Caco-2 (cell line): ENCODE data around the gene KIF13A. TPM values are rescaled to one million over a fixed set of nuclear protein-coding genes. Genes with fewer than 3 reads are reported as not detected.

Experiments
- BruUV-seq: library from RNA; stranded (reverse); fragments of 400-500 nt; replicated peaks from 2 replicates; lab custom pipeline; 2021; lab: Mats Ljungman, UMichigan
- CTCF ChIA-PET: fragments of 300-600 bp; sonication (Branson Sonifier 250); formaldehyde crosslinking; loops from one replicate; lab custom pipeline; 2022; ENCODE audit warnings: antibody characterized with exemption; lab: Charles Lee
- POLR2A ChIA-PET: fragments of 300-600 bp; sonication (Branson Sonifier 250); formaldehyde crosslinking; loops from one replicate; lab custom pipeline; 2022; ENCODE audit warnings: antibody characterized with exemption; lab: Charles Lee
- DNase-seq, 2 experiments: peaks; one replicate each; pipeline versions ENCODE4 v3.0.0 to v3.0.0-alpha.2; 2020 to 2022
- H3K27me3 ChIP-seq: replicated peaks from 2 replicates; pipeline ENCODE4 v1.6.0; 2011; ENCODE audit warnings: low read length; ENCODE audit not compliant: control insufficient read depth, insufficient read depth
- H3K36me3 ChIP-seq: 2 replicates; pipeline ENCODE4 v1.5.1; 2011; ENCODE audit warnings: low read length; ENCODE audit not compliant: control insufficient read depth, insufficient read depth
- H3K4me1 ChIP-seq: fragments of 250-450 bp; sonication (Bioruptor Pico); 2 replicates; pipeline ENCODE4 v1.5.1; 2020; ENCODE audit warnings: mild to moderate bottlenecking
- H3K4me3 ChIP-seq: 2 replicates; pipeline ENCODE4 v1.5.1; 2011; ENCODE audit warnings: low read depth, mild to moderate bottlenecking, control low read depth, low read length
- H3K9me3 ChIP-seq: fragments of 250-450 bp; sonication (Bioruptor Pico); 2 replicates; pipeline ENCODE4 v1.5.1; 2020; ENCODE audit warnings: mild to moderate bottlenecking, moderate library complexity
- H3K27ac Mint-ChIP-seq: one replicate; pipeline ENCODE4 v1.8.0; 2022; ENCODE audit warnings: mixed read lengths; ENCODE audit not compliant: unreplicated experiment
- H3K27me3 Mint-ChIP-seq: one replicate; pipeline ENCODE4 v1.8.0; 2022; ENCODE audit warnings: mixed read lengths; ENCODE audit not compliant: insufficient read depth, unreplicated experiment
- H3K36me3 Mint-ChIP-seq: one replicate; pipeline ENCODE4 v1.8.0; 2022; ENCODE audit warnings: mild to moderate bottlenecking, mixed read lengths; ENCODE audit not compliant: insufficient read depth, unreplicated experiment
- H3K4me1 Mint-ChIP-seq: one replicate; pipeline ENCODE4 v1.8.0; 2022; ENCODE audit warnings: low read depth, mixed read lengths; ENCODE audit not compliant: unreplicated experiment
- H3K4me3 Mint-ChIP-seq: one replicate; pipeline ENCODE4 v1.8.0; 2022; ENCODE audit warnings: mild to moderate bottlenecking, moderate library complexity, mixed read lengths; ENCODE audit not compliant: unreplicated experiment
- H3K9me3 Mint-ChIP-seq: one replicate; pipeline ENCODE4 v1.8.0; 2022; ENCODE audit warnings: mixed read lengths; ENCODE audit not compliant: unreplicated experiment
- intact Hi-C: fragments of 100-400 bp; cut with micrococcal nuclease; formaldehyde crosslinking; loops from one replicate; pipeline ENCODE4 v1.10.0; 2022; ENCODE audit not compliant: unreplicated experiment
- total RNA-seq: library from RNA; stranded (reverse); gene quantifications from 2 replicates; pipeline ENCODE4 v1.2.3, GENCODE V29; 2022
- TF ChIP-seq, protein P1 (sequence below), 2 experiments: fragments of 200-600 bp in 1 of 2; IDR thresholded peaks; 1 replicate in 1 of 2; 2 replicates in 1 of 2; pipeline versions ENCODE4 v1.5.1 to v1.8.0; 2011 to 2022; ENCODE audit warnings: antibody characterized with exemption in 1 of 2, control low read depth in 1 of 2, inconsistent platforms in 1 of 2, low read depth in 1 of 2, low read length in 1 of 2, mild to moderate bottlenecking in 1 of 2, moderate library complexity in 1 of 2; ENCODE audit not compliant: insufficient read depth in 1 of 2, severe bottlenecking in 1 of 2, unreplicated experiment in 1 of 2

Gene KIF13A
- total RNA-seq, 1 experiment from 2014 or later: 13.8 TPM

DNA sequence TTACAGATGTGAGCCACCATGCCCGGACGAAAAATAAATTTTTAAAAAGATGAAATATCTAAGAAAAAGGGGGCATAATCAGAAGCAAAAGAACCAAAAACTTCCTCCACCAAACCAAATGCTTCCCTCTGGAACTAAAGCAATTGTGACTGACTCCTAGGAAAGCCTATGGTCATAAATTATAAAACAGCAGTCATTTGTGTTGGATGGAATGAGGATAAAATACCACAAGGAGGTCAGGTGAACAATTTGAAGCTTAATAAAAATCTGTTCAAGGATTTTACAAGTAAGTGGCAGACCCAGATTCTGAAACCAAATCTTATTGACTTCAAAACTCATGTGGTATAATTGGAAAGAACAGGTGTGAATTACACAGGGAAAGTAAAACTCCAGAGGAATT lies 114.5 kb downstream of the KIF13A start:
- H3K27ac Mint-ChIP-seq: no peak overlapping the region
- no peaks in the 10 kb centered on the region for H3K36me3 Mint-ChIP-seq
- no TSS peak for BruUV-seq
- no peak overlapping the region for H3K4me3 Mint-ChIP-seq
- TF ChIP-seq, protein P1, sequence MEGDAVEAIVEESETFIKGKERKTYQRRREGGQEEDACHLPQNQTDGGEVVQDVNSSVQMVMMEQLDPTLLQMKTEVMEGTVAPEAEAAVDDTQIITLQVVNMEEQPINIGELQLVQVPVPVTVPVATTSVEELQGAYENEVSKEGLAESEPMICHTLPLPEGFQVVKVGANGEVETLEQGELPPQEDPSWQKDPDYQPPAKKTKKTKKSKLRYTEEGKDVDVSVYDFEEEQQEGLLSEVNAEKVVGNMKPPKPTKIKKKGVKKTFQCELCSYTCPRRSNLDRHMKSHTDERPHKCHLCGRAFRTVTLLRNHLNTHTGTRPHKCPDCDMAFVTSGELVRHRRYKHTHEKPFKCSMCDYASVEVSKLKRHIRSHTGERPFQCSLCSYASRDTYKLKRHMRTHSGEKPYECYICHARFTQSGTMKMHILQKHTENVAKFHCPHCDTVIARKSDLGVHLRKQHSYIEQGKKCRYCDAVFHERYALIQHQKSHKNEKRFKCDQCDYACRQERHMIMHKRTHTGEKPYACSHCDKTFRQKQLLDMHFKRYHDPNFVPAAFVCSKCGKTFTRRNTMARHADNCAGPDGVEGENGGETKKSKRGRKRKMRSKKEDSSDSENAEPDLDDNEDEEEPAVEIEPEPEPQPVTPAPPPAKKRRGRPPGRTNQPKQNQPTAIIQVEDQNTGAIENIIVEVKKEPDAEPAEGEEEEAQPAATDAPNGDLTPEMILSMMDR (IDR thresholded peaks at IDR 0.05; ENCODE audit: insufficient read depth in 1 of 2, low read depth in 1 of 2, low read length in 1 of 2, severe bottlenecking in 1 of 2, unreplicated experiment in 1 of 2): no peak
- H3K4me1 Mint-ChIP-seq: peaks cover 16% of the 10 kb centered on the region
- Histone ChIP-seq H3K9me3 (no peaks in the 10 kb centered on the region), H3K36me3 (no peaks in the 10 kb centered on the region), H3K27me3 (no peaks in the 10 kb centered on the region), H3K4me1 (peaks cover 21% of the 10 kb centered on the region), H3K4me3 (no peak overlapping the region)
- no peaks in the 10 kb centered on the region for H3K9me3 Mint-ChIP-seq
- ChIA-PET CTCF (no interaction called here), POLR2A (no interaction called here)
- no peaks in the 10 kb centered on the region for H3K27me3 Mint-ChIP-seq
- intact Hi-C loops: no loop called here
- DNase-seq: no peak

- Mint-ChIP-seq H3K4me1 (peaks cover 9% of the 10 kb centered on the region), H3K9me3 (no peaks in the 10 kb centered on the region), H3K36me3 (no peaks in the 10 kb centered on the region), H3K27me3 (no peaks in the 10 kb centered on the region), H3K27ac (no peak overlapping the region), H3K4me3 (no peak overlapping the region)
- TF ChIP-seq, protein P1 (IDR thresholded peaks at IDR 0.05; ENCODE audit: insufficient read depth in 1 of 2, low read depth in 1 of 2, low read length in 1 of 2, severe bottlenecking in 1 of 2, unreplicated experiment in 1 of 2): no peak
- no peaks in the 10 kb centered on the region for H3K9me3 ChIP-seq
- BruUV-seq: no TSS peak
- peaks cover 15% of the 10 kb centered on the region for H3K4me1 ChIP-seq
- intact Hi-C loops: no loop called here
- CTCF ChIA-PET: no interaction called here
- H3K27me3 ChIP-seq: no peaks in the 10 kb centered on the region
- DNase-seq: no peak
- H3K36me3 ChIP-seq: no peaks in the 10 kb centered on the region
- no peak overlapping the region for H3K4me3 ChIP-seq
- POLR2A ChIA-PET: no interaction called here
These were observed 115.6 kb downstream of the KIF13A start for GRCh38 chr6:17871836-17872235.

GRCh38 chr6:17871189-17871519 lies 116.3 kb downstream of the KIF13A start:
- Mint-ChIP-seq H3K36me3 (no peaks in the 10 kb centered on the region), H3K27me3 (no peaks in the 10 kb centered on the region), H3K9me3 (no peaks in the 10 kb centered on the region), H3K27ac (no peak overlapping the region), H3K4me3 (no peak overlapping the region), H3K4me1 (peaks cover 2% of the 10 kb centered on the region)
- Histone ChIP-seq H3K27me3 (no peaks in the 10 kb centered on the region), H3K4me1 (peaks cover 8% of the 10 kb centered on the region), H3K9me3 (no peaks in the 10 kb centered on the region), H3K36me3 (no peaks in the 10 kb centered on the region), H3K4me3 (no peak overlapping the region)
- POLR2A ChIA-PET: no interaction called here
- TF ChIP-seq, protein P1 (IDR thresholded peaks at IDR 0.05; ENCODE audit: insufficient read depth in 1 of 2, low read depth in 1 of 2, low read length in 1 of 2, severe bottlenecking in 1 of 2, unreplicated experiment in 1 of 2): no peak
- DNase-seq: no peak
- intact Hi-C loops: no loop called here
- CTCF ChIA-PET: no interaction called here
- BruUV-seq: no TSS peak
